Measurements from ENCODE around the gene UBE2J2. TPM values are rescaled to one million over a fixed set of nuclear protein-coding genes. Genes with fewer than 3 reads are reported as not detected.

The UBE2J2 gene
- total and polyA plus RNA-seq, 2 of the 13 experiments (the other 11 are each of a cell fraction or from before 2014, with no cell fraction given): 25.4 to 29.4 TPM

DNA sequence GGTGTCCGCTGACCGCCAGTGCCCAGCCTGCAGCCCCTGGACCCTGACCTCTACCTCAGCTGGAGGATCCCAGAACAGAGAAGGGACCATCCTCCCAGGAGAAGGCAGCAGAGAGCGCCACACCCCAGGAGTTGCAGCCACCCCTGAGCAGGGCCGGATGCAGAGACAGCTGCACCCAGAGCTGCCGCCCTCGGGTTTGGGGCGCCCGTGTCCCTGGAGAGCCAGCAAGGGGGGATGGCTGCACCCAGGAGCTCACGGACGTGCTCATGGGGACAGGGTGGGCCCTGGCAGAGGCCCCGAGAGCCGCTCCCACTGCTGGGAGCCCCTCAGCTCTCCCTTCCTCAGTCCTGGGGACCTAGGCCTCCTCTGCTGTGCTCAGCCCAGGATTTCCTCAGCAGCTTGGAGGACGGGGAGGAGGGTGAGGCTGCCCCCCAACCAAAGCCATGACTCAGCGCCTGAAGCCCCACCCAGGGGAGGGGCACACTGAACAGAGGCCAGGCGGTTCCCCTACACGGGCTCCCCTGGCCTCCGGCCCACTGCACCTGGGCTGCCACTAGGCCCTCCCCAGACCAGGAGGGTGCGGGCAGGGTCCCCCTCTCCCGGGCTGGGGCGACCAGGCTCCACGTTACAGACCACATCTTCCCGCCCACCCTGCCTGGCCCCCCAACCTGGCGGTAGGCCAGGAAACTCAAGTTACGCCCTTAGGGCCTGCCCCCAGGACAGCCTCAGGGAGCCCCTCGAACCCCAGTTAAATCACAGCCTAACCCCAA, 31.8 kb upstream of the UBE2J2 start (continued):
- TF ChIP-seq HCFC1 (IDR thresholded peaks at IDR 0.05; ENCODE audit: low read depth, low read length): no peak
- no peak for TF ChIP-seq ZNF567 (CRISPR knock-in tag; IDR thresholded peaks at IDR 0.05; ENCODE audit: borderline replicate concordance)
- TF ChIP-seq ZBTB21 (CRISPR knock-in tag; IDR thresholded peaks at IDR 0.05): no peak
- TF ChIP-seq, protein P1, sequence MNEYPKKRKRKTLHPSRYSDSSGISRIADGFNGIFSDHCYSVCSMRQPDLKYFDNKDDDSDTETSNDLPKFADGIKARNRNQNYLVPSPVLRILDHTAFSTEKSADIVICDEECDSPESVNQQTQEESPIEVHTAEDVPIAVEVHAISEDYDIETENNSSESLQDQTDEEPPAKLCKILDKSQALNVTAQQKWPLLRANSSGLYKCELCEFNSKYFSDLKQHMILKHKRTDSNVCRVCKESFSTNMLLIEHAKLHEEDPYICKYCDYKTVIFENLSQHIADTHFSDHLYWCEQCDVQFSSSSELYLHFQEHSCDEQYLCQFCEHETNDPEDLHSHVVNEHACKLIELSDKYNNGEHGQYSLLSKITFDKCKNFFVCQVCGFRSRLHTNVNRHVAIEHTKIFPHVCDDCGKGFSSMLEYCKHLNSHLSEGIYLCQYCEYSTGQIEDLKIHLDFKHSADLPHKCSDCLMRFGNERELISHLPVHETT (CRISPR knock-in tag; conservative IDR thresholded peaks at IDR 0.05): no peak
- no peak for TF ChIP-seq REPIN1 (CRISPR knock-in tag; IDR thresholded peaks at IDR 0.05; ENCODE audit: borderline replicate concordance, low read depth)
- TF ChIP-seq ZNF781 (CRISPR knock-in tag; IDR thresholded peaks at IDR 0.05; ENCODE audit: borderline replicate concordance, not compliant biosample characterization): no peak
- TF ChIP-seq, protein P2, sequence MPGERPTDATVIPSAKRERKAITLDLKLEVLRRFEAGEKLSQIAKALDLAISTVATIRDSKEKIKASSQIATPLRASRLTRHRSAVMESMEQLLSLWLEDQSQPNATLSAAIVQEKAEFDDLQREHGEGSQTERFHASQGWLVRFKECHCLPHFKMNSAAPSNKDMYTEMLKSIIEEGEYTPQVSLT (CRISPR knock-in tag; IDR thresholded peaks at IDR 0.05; ENCODE audit: borderline replicate concordance, low read depth): no peak
- TF ChIP-seq ZNF10 (CRISPR knock-in tag; IDR thresholded peaks at IDR 0.05; ENCODE audit: borderline replicate concordance, low read depth): no peak
- TF ChIP-seq ZNF460 (CRISPR knock-in tag; IDR thresholded peaks at IDR 0.05; ENCODE audit: borderline replicate concordance): no peak
- TF ChIP-seq ZIK1 (CRISPR knock-in tag; IDR thresholded peaks at IDR 0.05; ENCODE audit: borderline replicate concordance, low read depth): no peak
- TF ChIP-seq, protein P3, sequence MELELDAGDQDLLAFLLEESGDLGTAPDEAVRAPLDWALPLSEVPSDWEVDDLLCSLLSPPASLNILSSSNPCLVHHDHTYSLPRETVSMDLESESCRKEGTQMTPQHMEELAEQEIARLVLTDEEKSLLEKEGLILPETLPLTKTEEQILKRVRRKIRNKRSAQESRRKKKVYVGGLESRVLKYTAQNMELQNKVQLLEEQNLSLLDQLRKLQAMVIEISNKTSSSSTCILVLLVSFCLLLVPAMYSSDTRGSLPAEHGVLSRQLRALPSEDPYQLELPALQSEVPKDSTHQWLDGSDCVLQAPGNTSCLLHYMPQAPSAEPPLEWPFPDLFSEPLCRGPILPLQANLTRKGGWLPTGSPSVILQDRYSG (CRISPR knock-in tag; IDR thresholded peaks at IDR 0.05): no peak
- TF ChIP-seq, protein P4, sequence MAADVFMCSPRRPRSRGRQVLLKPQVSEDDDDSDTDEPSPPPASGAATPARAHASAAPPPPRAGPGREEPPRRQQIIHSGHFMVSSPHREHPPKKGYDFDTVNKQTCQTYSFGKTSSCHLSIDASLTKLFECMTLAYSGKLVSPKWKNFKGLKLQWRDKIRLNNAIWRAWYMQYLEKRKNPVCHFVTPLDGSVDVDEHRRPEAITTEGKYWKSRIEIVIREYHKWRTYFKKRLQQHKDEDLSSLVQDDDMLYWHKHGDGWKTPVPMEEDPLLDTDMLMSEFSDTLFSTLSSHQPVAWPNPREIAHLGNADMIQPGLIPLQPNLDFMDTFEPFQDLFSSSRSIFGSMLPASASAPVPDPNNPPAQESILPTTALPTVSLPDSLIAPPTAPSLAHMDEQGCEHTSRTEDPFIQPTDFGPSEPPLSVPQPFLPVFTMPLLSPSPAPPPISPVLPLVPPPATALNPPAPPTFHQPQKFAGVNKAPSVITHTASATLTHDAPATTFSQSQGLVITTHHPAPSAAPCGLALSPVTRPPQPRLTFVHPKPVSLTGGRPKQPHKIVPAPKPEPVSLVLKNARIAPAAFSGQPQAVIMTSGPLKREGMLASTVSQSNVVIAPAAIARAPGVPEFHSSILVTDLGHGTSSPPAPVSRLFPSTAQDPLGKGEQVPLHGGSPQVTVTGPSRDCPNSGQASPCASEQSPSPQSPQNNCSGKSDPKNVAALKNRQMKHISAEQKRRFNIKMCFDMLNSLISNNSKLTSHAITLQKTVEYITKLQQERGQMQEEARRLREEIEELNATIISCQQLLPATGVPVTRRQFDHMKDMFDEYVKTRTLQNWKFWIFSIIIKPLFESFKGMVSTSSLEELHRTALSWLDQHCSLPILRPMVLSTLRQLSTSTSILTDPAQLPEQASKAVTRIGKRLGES (CRISPR knock-in tag; IDR thresholded peaks at IDR 0.05; ENCODE audit: borderline replicate concordance): no peak
- peak; percentile 48; the same call in 1 of the 2 replicates for TF ChIP-seq TBX2 (CRISPR knock-in tag; IDR thresholded peaks at IDR 0.05; ENCODE audit: borderline replicate concordance)
- no peak; the same call in 1 of the 2 replicates for TF ChIP-seq ZNF30 (CRISPR knock-in tag; IDR thresholded peaks at IDR 0.05)
- TF ChIP-seq, protein P5, sequence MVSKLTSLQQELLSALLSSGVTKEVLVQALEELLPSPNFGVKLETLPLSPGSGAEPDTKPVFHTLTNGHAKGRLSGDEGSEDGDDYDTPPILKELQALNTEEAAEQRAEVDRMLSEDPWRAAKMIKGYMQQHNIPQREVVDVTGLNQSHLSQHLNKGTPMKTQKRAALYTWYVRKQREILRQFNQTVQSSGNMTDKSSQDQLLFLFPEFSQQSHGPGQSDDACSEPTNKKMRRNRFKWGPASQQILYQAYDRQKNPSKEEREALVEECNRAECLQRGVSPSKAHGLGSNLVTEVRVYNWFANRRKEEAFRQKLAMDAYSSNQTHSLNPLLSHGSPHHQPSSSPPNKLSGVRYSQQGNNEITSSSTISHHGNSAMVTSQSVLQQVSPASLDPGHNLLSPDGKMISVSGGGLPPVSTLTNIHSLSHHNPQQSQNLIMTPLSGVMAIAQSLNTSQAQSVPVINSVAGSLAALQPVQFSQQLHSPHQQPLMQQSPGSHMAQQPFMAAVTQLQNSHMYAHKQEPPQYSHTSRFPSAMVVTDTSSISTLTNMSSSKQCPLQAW (CRISPR knock-in tag; IDR thresholded peaks at IDR 0.05): 0 out of 2 replicates have a peak, but pooled peaks have one; percentile 27
- no peak for TF ChIP-seq ZNF703 (CRISPR knock-in tag; IDR thresholded peaks at IDR 0.05; ENCODE audit: borderline replicate concordance)
- no peak for TF ChIP-seq SP140L (CRISPR knock-in tag; IDR thresholded peaks at IDR 0.05; ENCODE audit: borderline replicate concordance)
- TF ChIP-seq GATAD1 (CRISPR knock-in tag; IDR thresholded peaks at IDR 0.05): no peak
- no peak for TF ChIP-seq SCMH1 (CRISPR knock-in tag; IDR thresholded peaks at IDR 0.05; ENCODE audit: borderline replicate concordance)
- no peak for TF ChIP-seq PTBP1 (IDR thresholded peaks at IDR 0.05; ENCODE audit: low read depth, low read length, poor library complexity, severe bottlenecking)

Measured in HepG2 (cell line).